Ishikawa (cell line): ENCODE data around the gene ABCA1.

Source experiments
- CEBPB ChIP-seq: IDR thresholded peaks from 2 replicates; pipeline ENCODE4 v1.6.1; 2012
- CREB1 ChIP-seq: IDR thresholded peaks from 2 replicates; pipeline ENCODE4 v1.6.1; 2012; ENCODE audit warnings: low read depth
- EGR1 ChIP-seq: IDR thresholded peaks from 2 replicates; pipeline ENCODE4 v1.6.1; 2012
- EP300 ChIP-seq: IDR thresholded peaks from 2 replicates; pipeline ENCODE4 v1.6.1; 2012; ENCODE audit warnings: borderline replicate concordance
- RAD21 ChIP-seq: IDR thresholded peaks from 2 replicates; pipeline ENCODE4 v1.6.1; 2012; ENCODE audit warnings: low read depth
- TAF1 ChIP-seq: IDR thresholded peaks from 2 replicates; pipeline ENCODE4 v1.6.1; 2012; ENCODE audit warnings: low read depth, mild to moderate bottlenecking
- TCF12 ChIP-seq: IDR thresholded peaks from 2 replicates; pipeline ENCODE4 v1.6.1; 2012; ENCODE audit warnings: low read depth
- YY1 ChIP-seq: IDR thresholded peaks from 2 replicates; pipeline ENCODE4 v1.6.1; 2012; ENCODE audit warnings: low read depth
- TF ChIP-seq, protein P1 (sequence below): IDR thresholded peaks from 2 replicates; pipeline ENCODE4 v1.6.1; 2012
- TF ChIP-seq, protein P2 (sequence below): IDR thresholded peaks from 2 replicates; pipeline ENCODE4 v1.6.1; 2012; ENCODE audit warnings: low read depth, mild to moderate bottlenecking

DNA sequence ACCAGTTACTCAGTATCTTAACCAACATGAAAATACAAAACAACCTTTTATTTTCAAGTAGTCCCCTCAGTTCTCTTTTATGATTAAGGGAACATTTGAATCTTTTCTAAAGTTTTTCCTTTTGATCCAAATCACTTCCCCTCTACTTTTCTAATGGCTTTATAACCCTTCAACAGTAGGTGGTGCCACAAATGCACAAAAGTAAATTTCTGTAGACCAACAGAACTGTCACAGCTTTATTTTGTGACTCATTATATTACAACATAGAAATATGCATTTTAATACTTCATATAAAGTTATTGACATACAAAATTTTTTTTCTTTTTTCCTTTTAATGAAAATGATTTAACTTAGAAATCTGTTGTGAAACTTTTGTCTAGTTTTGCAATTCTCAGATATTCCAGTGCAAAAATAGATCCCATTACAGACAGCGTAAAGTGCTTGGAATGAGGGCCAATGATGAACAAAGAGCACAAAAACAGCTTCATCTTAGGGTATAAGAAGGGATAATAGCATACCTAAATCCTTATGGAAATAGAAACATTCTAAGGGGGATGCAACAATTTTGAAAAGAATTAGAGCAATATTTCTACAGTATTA lies 147.1 kb downstream of the ABCA1 start:
- no peak for TF ChIP-seq TAF1
- no peak for TF ChIP-seq CEBPB
- no peak for TF ChIP-seq YY1
- TF ChIP-seq, protein P1, sequence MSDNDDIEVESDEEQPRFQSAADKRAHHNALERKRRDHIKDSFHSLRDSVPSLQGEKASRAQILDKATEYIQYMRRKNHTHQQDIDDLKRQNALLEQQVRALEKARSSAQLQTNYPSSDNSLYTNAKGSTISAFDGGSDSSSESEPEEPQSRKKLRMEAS: no peak
- TF ChIP-seq EP300: no peak
- TF ChIP-seq, protein P2, sequence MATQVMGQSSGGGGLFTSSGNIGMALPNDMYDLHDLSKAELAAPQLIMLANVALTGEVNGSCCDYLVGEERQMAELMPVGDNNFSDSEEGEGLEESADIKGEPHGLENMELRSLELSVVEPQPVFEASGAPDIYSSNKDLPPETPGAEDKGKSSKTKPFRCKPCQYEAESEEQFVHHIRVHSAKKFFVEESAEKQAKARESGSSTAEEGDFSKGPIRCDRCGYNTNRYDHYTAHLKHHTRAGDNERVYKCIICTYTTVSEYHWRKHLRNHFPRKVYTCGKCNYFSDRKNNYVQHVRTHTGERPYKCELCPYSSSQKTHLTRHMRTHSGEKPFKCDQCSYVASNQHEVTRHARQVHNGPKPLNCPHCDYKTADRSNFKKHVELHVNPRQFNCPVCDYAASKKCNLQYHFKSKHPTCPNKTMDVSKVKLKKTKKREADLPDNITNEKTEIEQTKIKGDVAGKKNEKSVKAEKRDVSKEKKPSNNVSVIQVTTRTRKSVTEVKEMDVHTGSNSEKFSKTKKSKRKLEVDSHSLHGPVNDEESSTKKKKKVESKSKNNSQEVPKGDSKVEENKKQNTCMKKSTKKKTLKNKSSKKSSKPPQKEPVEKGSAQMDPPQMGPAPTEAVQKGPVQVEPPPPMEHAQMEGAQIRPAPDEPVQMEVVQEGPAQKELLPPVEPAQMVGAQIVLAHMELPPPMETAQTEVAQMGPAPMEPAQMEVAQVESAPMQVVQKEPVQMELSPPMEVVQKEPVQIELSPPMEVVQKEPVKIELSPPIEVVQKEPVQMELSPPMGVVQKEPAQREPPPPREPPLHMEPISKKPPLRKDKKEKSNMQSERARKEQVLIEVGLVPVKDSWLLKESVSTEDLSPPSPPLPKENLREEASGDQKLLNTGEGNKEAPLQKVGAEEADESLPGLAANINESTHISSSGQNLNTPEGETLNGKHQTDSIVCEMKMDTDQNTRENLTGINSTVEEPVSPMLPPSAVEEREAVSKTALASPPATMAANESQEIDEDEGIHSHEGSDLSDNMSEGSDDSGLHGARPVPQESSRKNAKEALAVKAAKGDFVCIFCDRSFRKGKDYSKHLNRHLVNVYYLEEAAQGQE: no peak
- TF ChIP-seq EGR1: no peak
- no peak for TF ChIP-seq CREB1
- TF ChIP-seq RAD21: peak; percentile 75
- no peak for TF ChIP-seq TCF12
